Thoracic aorta (tissue), 2 donors: Measurements from ENCODE around the gene NDUFS6. TPM values are rescaled to one million over a fixed set of nuclear protein-coding genes. Genes with fewer than 3 reads are reported as not detected.
"Not testable (repeated sequence)": the region's sequence is repeated elsewhere in the genome, so short reads cannot be mapped to it uniquely, and the experiment has no call there.

ENCODE experiments used
- ATAC-seq: fragments of 150-250 bp; one replicate; pipeline ENCODE4 v1.8.0; 2017; ENCODE audit warnings: low read depth; ENCODE audit not compliant: insufficient number of reproducible peaks, low FRiP score
- DNase-seq: peaks from one replicate; pipeline ENCODE4 v3.0.0-alpha.2; 2020; ENCODE audit warnings: low spot score
- H3K27ac ChIP-seq, 2 donors: fragments of 200-600 bp; sonication (generic); 1 replicate in 1 of 2; 2 replicates in 1 of 2; pipeline ENCODE4 v1.5.1; 2016; ENCODE audit warnings: mild to moderate bottlenecking in 2 of 2, moderate library complexity in 2 of 2
- H3K27me3 ChIP-seq: fragments of 200-600 bp; sonication (generic); replicated peaks from 2 replicates; pipeline ENCODE4 v1.6.0; 2016; ENCODE audit warnings: mild to moderate bottlenecking; ENCODE audit not compliant: insufficient read depth
- H3K36me3 ChIP-seq: fragments of 200-600 bp; sonication (generic); one replicate; pipeline ENCODE4 v1.5.1; 2016
- H3K4me1 ChIP-seq, 2 donors: fragments of 200-600 bp; sonication (generic); 1 replicate in 1 of 2; 2 replicates in 1 of 2; pipeline versions ENCODE4 v1.5.1 to v1.6.0; 2016; ENCODE audit warnings: low read depth in 2 of 2, mild to moderate bottlenecking in 1 of 2; ENCODE audit not compliant: control insufficient read depth in 1 of 2
- H3K4me3 ChIP-seq: fragments of 200-600 bp; sonication (generic); 2 replicates; pipeline ENCODE4 v1.5.1; 2016; ENCODE audit warnings: mild to moderate bottlenecking
- H3K9me3 ChIP-seq: fragments of 200-600 bp; sonication (generic); 2 replicates; pipeline ENCODE4 v1.5.1; 2016
- total RNA-seq, 2 donors: library from RNA; depleted of rRNA; stranded (reverse); fragments of >200 nt; gene quantifications; one replicate each; pipeline versions ENCODE4 v1.1.0 to v1.2.3, GENCODE V29; 2016
- TF ChIP-seq, protein P1 (sequence below): fragments of 200-600 bp; sonication (generic); IDR thresholded peaks from one replicate; pipeline ENCODE4 v1.5.1; 2019; ENCODE audit warnings: antibody characterized with exemption

Gene NDUFS6
- total RNA-seq, 2 donors from 2014 or later, result 25.7 to 26.5 TPM

DNA sequence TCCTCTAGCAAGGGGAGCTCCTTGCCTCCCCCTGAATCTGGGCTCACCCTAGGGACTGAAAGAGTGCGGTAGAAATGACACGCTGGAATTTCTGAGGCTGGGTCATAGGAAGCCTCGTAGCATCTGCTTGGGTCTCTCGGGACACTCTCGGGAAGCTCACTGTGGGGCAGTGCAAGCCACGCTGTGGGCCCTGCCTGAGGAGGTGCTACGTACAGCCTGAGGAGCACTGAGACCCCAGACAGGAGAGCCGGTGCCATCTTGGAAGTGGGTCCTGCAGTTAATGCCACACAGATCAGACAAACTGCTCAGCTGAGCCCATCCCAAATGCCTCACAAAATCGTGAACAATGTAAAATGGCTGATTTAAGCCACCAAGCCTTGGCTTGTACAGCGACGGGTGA lies 3.4 kb upstream of the NDUFS6 start:
- Histone ChIP-seq H3K4me1 (peaks cover 4 to 16% of the 10 kb centered on the region in 2 donors), H3K9me3 (no peaks in the 10 kb centered on the region), H3K27me3 (no peaks in the 10 kb centered on the region), H3K36me3 (peaks cover 12% of the 10 kb centered on the region), H3K27ac (no peak overlapping the region), H3K4me3 (no peak overlapping the region)
- TF ChIP-seq, protein P1, sequence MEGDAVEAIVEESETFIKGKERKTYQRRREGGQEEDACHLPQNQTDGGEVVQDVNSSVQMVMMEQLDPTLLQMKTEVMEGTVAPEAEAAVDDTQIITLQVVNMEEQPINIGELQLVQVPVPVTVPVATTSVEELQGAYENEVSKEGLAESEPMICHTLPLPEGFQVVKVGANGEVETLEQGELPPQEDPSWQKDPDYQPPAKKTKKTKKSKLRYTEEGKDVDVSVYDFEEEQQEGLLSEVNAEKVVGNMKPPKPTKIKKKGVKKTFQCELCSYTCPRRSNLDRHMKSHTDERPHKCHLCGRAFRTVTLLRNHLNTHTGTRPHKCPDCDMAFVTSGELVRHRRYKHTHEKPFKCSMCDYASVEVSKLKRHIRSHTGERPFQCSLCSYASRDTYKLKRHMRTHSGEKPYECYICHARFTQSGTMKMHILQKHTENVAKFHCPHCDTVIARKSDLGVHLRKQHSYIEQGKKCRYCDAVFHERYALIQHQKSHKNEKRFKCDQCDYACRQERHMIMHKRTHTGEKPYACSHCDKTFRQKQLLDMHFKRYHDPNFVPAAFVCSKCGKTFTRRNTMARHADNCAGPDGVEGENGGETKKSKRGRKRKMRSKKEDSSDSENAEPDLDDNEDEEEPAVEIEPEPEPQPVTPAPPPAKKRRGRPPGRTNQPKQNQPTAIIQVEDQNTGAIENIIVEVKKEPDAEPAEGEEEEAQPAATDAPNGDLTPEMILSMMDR, result no peak
- ATAC-seq (no peak), DNase-seq (no peak)

GRCh38 chr5:1798589-1798988 lies 2.6 kb upstream of the NDUFS6 start:
- not testable (repeated sequence) for ATAC-seq, H3K27me3 ChIP-seq, DNase-seq, H3K27ac ChIP-seq, H3K9me3 ChIP-seq
- peak overlapping the region; percentile 86 for H3K4me3 ChIP-seq
- peaks cover 4 to 16% of the 10 kb centered on the region in 2 donors for H3K4me1 ChIP-seq
- peaks cover 13% of the 10 kb centered on the region for H3K36me3 ChIP-seq

- ATAC-seq, result no peak
- peaks cover 18% of the 10 kb centered on the region for H3K36me3 ChIP-seq
- H3K4me3 ChIP-seq, result peak overlapping the region; percentile 86
- no peak for DNase-seq
- peaks cover 4 to 16% of the 10 kb centered on the region in 2 donors for H3K4me1 ChIP-seq
- TF ChIP-seq, protein P1, result no peak
- no peaks in the 10 kb centered on the region for H3K27me3 ChIP-seq
- H3K27ac ChIP-seq, result peak overlapping the region; percentile 65 to 70
- H3K9me3 ChIP-seq, result no peaks in the 10 kb centered on the region
Measured at GRCh38 chr5:1799110-1799601, 2.1 kb upstream of the NDUFS6 start.

DNA sequence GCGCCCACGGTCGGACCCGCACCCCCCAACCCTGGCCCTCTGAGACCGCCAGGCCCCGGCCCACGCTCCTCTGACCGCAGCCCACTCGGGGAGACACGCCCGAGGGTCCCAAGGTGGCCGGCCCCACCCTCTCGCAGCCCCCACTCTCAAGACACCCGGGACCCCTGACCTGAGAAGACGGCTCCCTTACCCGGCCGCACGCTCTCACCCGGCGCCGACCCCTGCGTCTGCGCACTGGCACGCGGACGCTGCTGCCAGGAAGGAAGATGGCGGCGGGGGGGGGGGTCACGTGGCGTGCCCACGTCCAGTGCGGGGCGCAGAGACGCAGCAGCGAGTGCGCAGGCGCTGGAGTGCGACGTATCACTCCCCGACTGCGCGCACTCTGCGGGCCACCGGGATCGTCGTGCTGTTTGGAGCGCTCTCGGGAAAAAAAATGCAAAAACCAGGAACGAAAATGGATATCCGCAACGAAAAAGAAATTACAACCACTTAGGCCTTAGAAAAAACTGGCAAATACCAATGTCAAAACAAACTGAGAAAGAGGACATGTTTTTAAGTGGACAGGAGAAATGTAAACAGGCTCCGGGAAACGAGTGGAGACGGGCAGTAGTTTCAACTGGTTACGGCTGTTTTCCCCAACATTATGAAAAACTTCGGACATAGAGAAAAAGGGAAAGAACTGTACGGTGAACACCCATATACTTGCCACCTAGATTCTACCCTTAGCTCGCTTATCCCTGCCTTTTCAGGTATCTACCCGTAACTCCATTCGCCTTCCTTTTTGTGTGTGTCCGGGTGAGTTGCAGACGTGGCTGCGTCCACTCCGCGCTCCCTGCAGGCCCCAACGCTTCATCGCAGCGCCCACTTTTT lies 1.4 kb upstream of the NDUFS6 start, which contains the start of gene MRPL36:
Gene MRPL36, minus strand, starts transcription at position 236 of the 870 bp plus-strand sequence. CDS start 902 bp downstream, outside the sequence.
- TF ChIP-seq, protein P1, result no peak
- Histone ChIP-seq H3K27me3 (no peaks in the 10 kb centered on the region), H3K27ac (peak within 1 kb of the TSS; percentile 65 to 70), H3K36me3 (peaks cover 21% of the 10 kb centered on the region), H3K9me3 (no peaks in the 10 kb centered on the region), H3K4me1 (peaks cover 4 to 16% of the 10 kb centered on the region in 2 donors), H3K4me3 (peak within 1 kb of the TSS; percentile 86)
- ATAC-seq (peak; percentile 52), DNase-seq (peak; percentile 76)

GRCh38 chr5:1800472-1801221 lies 560 bp upstream of the NDUFS6 start:
- H3K36me3 ChIP-seq, result peaks cover 29% of the 10 kb centered on the region
- TF ChIP-seq, protein P1, result no peak

More at GRCh38 chr5:1800472-1801221, 560 bp upstream of the NDUFS6 start:
- ATAC-seq (no peak), DNase-seq (no peak)
- H3K9me3 ChIP-seq, result no peaks in the 10 kb centered on the region
- H3K27ac ChIP-seq, result peak overlapping the region; percentile 65 to 70
- peaks cover 4 to 16% of the 10 kb centered on the region in 2 donors for H3K4me1 ChIP-seq
- H3K27me3 ChIP-seq, result no peaks in the 10 kb centered on the region
- H3K4me3 ChIP-seq, result peak overlapping the region; percentile 86
